Globus pallidus (tissue), 1 donor: ENCODE results near the gene TNFRSF1B.
A peak's percentile ranks its signal among the peaks of the same experiment; 100 is the strongest.

Experiments
- DNase-seq: peaks from one replicate; pipeline ENCODE4 v3.0.0-alpha.2; 2015; ENCODE audit warnings: low spot score

Gene TNFRSF1B

GRCh38 chr1:12176298-12177118 lies 9.7 kb downstream of the TNFRSF1B start:
- DNase-seq, result no peak

GRCh38 chr1:12177156-12177998 lies 10.6 kb downstream of the TNFRSF1B start:
- no peak for DNase-seq

- no peak for DNase-seq
Observed at GRCh38 chr1:12177999-12178441, 11.2 kb downstream of the TNFRSF1B start.

GRCh38 chr1:12178511-12178910 lies 11.7 kb downstream of the TNFRSF1B start:
- DNase-seq, result no peak

GRCh38 chr1:12179111-12179519 lies 12.3 kb downstream of the TNFRSF1B start:
- no peak for DNase-seq

GRCh38 chr1:12179676-12180075 lies 12.9 kb downstream of the TNFRSF1B start:
- DNase-seq, result no peak

GRCh38 chr1:12180315-12180714 lies 13.5 kb downstream of the TNFRSF1B start:
- DNase-seq, result peak; percentile 64

- no peak for DNase-seq
Observed at GRCh38 chr1:12180903-12181302, 14.1 kb downstream of the TNFRSF1B start.

- no peak for DNase-seq
Observed at GRCh38 chr1:12181568-12181967, 14.8 kb downstream of the TNFRSF1B start.

- no peak for DNase-seq
Observed at GRCh38 chr1:12182410-12182984, 15.7 kb downstream of the TNFRSF1B start.

GRCh38 chr1:12183095-12183794 lies 16.5 kb downstream of the TNFRSF1B start:
- no peak for DNase-seq

GRCh38 chr1:12184008-12184681 lies 17.4 kb downstream of the TNFRSF1B start:
- peak; percentile 70 for DNase-seq

- DNase-seq, result no peak
Observed at GRCh38 chr1:12185036-12185917, 18.5 kb downstream of the TNFRSF1B start.

GRCh38 chr1:12185918-12186678 lies 19.3 kb downstream of the TNFRSF1B start:
- no peak for DNase-seq

GRCh38 chr1:12186679-12186985 lies 19.8 kb downstream of the TNFRSF1B start:
- DNase-seq, result no peak

- no peak for DNase-seq
Observed at GRCh38 chr1:12188115-12188514, 21.3 kb downstream of the TNFRSF1B start.

- no peak for DNase-seq
Observed at GRCh38 chr1:12188657-12189327, 22.0 kb downstream of the TNFRSF1B start.

GRCh38 chr1:12189328-12189682 lies 22.5 kb downstream of the TNFRSF1B start:
- no peak for DNase-seq
